ENCODE data around the gene IDH3A.

The IDH3A gene

GRCh38 chr15:78149068-78149804, at the start of gene IDH3A:
TSS of gene IDH3A (plus strand) at chr15:78149362. CDS start at chr15:78149404, 42 bp downstream.
- peak; percentile 98 for DNase-seq (ENCODE audit: low spot score)
- peak within 1 kb of the TSS; percentile 68 to 97 for H3K27ac ChIP-seq
- TF ChIP-seq CTCF (IDR thresholded peaks at IDR 0.05), result no peak
- H3K4me3 ChIP-seq, result peak within 1 kb of the TSS; percentile 99

DNA sequence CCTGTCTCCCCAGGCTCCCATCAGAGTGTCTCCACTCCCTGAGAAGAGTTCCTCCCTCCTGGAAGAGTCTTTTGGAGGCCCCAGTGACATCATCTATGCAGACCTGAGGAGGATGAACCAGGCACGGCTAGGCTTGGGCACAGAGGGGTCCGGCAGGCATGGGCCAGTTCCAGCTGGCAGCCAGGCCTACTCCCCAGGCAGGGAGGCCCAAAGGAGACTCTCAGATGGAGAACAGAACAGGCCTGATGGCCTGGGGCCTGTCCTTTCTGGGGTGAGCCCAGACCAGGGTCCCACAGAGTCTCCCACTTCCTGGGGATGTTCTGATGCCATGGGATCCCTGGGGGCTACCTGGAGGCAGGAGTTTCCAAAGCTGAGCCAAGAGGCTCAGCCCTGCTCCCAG, 48.3 kb upstream of the IDH3A start:
- no peak for TF ChIP-seq CTCF (IDR thresholded peaks at IDR 0.05)
- H3K4me3 ChIP-seq, result no peak overlapping the region
- no peak for DNase-seq (ENCODE audit: low spot score)

DNA sequence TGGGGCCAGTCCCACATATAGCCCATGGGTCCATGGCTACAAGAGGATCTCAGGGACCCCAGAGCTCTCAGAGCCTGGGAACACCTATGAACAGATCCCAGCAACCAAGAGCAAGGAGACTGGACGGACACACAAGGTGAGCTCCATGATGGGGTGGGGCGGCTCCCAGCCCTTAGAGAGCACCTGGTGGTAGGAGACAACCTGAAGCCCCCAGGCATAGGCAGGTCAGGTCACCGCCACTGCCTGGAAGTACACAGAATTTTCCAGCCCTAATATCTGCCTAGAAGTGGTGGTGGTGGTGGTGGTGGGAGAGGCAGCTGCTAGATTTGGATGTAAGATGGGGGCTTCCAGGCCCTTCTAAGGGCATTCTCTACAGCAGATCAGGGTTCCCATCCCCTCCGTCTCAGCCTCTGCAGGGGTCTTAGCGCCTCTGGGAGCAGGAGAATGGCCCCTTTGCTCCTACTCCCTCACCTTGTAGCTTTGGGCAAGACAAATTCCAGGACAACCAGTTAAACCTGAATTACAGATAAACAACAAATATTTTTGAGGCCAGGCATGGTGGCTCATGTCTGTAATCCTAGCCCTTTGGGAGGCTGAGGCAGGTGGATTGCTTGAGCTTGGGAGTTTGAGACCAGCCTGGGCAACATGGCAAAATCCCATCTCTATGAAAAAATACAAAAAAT, 47.6 kb upstream of the IDH3A start:
- Histone ChIP-seq H3K4me3 (no peak overlapping the region), H3K27ac (no peak overlapping the region)
- TF ChIP-seq CTCF (IDR thresholded peaks at IDR 0.05), result no peak
- DNase-seq (ENCODE audit: low spot score), result no peak

More for the DNA sequence above, 48.3 kb upstream of the IDH3A start:
- H3K27ac ChIP-seq, result no peak overlapping the region

DNA sequence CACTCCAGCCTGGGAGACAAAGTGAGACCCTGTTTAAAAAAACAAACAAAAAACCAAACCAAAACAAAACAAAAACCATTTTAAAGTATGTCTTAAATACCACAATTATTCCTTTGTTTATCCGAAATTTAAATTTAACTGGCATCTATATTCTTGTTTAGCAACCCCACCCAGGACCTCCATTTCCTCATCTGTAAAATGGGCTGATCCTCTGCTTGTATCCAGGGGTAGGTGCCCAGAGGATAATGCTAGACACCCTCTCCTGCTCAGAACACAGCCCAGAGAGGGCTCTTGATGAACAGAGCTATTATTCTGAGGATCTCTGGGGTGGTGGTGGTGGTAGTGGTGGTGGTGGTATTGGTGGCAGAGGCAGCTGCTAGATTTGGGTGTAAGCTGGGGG, 47.0 kb upstream of the IDH3A start:
- DNase-seq (ENCODE audit: low spot score), result no peak
- Histone ChIP-seq H3K4me3 (no peak overlapping the region), H3K27ac (no peak overlapping the region)
- TF ChIP-seq CTCF (IDR thresholded peaks at IDR 0.05), result no peak

- no peak overlapping the region for H3K27ac ChIP-seq
- H3K4me3 ChIP-seq, result no peak overlapping the region
- TF ChIP-seq CTCF (IDR thresholded peaks at IDR 0.05), result no peak
- no peak for DNase-seq (ENCODE audit: low spot score)
Observed at GRCh38 chr15:78102741-78103140, 46.4 kb upstream of the IDH3A start.

DNA sequence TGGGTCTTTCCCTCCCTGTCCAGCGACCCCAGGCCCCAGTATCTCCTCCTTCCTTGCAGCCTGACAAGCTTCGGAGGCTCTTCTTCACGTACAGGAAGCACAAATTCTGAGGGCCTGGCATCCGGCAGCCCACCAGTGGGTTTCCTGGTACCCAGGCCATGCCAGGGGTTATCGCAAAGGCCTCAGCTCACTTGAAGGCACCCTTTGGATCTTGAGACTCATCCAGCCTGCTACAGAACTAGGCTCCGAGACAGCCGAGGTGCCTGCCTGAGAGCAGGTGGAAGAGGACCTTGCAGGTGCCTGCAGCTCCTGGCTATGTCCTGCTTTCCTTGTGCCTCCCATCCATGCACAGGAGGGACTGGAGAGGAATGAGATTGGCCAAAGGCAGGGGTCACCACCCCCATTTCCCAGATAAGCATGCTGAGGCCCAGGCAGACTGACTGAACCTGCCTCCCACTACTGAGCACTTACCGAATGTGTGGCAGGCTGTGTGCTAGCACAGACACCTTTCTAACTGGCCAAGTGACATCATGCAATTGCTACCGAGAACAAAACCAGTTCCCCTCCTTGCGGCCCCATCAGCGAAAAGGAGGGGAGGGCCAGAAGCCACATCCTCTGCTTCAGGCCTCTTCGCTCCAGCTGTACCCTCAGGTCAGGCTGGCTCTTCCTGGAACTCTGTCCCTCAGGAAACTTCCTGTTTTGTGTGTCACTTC, 45.6 kb upstream of the IDH3A start:
- peak overlapping the region in 1 of 2 donors; percentile 31 for H3K27ac ChIP-seq
- no peak overlapping the region for H3K4me3 ChIP-seq
- no peak for TF ChIP-seq CTCF (IDR thresholded peaks at IDR 0.05)
- no peak for DNase-seq (ENCODE audit: low spot score)

All from coronary artery (tissue), 2 donors.